ENCODE data around the gene SSBP2.

The SSBP2 gene

GRCh38 chr5:81756016-81756415 is 5.1 kb upstream of the SSBP2 start:
- H3K4me1 ChIP-seq (ENCODE audit: control insufficient read depth, insufficient read depth, low read length, unreplicated experiment), result peaks cover 29% of the 10 kb centered on the region
- no peaks in the 10 kb centered on the region for H3K27me3 ChIP-seq (ENCODE audit: insufficient read depth, low read length)
- H2AFZ ChIP-seq (ENCODE audit: low read length, unreplicated experiment), result peak overlapping the region; percentile 4
- H3K4me3 ChIP-seq (ENCODE audit: low read depth, low read length), result 0 out of 2 replicates have a peak overlapping the region, but pooled peaks have one; percentile 10
- no peaks in the 10 kb centered on the region for H3K36me3 ChIP-seq (ENCODE audit: insufficient read depth, low read length)
- peak overlapping the region; percentile 78 for H3K27ac ChIP-seq (ENCODE audit: low read depth, low read length)
- H3K79me2 ChIP-seq (ENCODE audit: control insufficient read depth, insufficient read depth, low read length, unreplicated experiment), result no peaks in the 10 kb centered on the region

- no peaks in the 10 kb centered on the region for H3K79me2 ChIP-seq (ENCODE audit: control insufficient read depth, insufficient read depth, low read length, unreplicated experiment)
- H3K27ac ChIP-seq (ENCODE audit: low read depth, low read length), result peak overlapping the region; percentile 78
- H2AFZ ChIP-seq (ENCODE audit: low read length, unreplicated experiment), result peak overlapping the region; percentile 54
- peak overlapping the region; percentile 28; the same call in 1 of the 2 replicates for H3K4me3 ChIP-seq (ENCODE audit: low read depth, low read length)
- no peaks in the 10 kb centered on the region for H3K36me3 ChIP-seq (ENCODE audit: insufficient read depth, low read length)
- H3K4me1 ChIP-seq (ENCODE audit: control insufficient read depth, insufficient read depth, low read length, unreplicated experiment), result peaks cover 29% of the 10 kb centered on the region
- H3K27me3 ChIP-seq (ENCODE audit: insufficient read depth, low read length), result no peaks in the 10 kb centered on the region
Measured at GRCh38 chr5:81755320-81755719, 4.4 kb upstream of the SSBP2 start.

- Histone ChIP-seq H3K27ac (ENCODE audit: low read depth, low read length) (peak overlapping the region; percentile 78), H3K4me3 (ENCODE audit: low read depth, low read length) (no peak overlapping the region), H3K27me3 (ENCODE audit: insufficient read depth, low read length) (no peaks in the 10 kb centered on the region), H3K36me3 (ENCODE audit: insufficient read depth, low read length) (no peaks in the 10 kb centered on the region), H3K79me2 (ENCODE audit: control insufficient read depth, insufficient read depth, low read length, unreplicated experiment) (peaks cover 1% of the 10 kb centered on the region), H3K4me1 (ENCODE audit: control insufficient read depth, insufficient read depth, low read length, unreplicated experiment) (peaks cover 29% of the 10 kb centered on the region), H2AFZ (ENCODE audit: low read length, unreplicated experiment) (peak overlapping the region; percentile 34)
Measured at GRCh38 chr5:81754621-81755020, 3.7 kb upstream of the SSBP2 start.

GRCh38 chr5:81753429-81753828 is 2.5 kb upstream of the SSBP2 start:
- Histone ChIP-seq H3K27ac (ENCODE audit: low read depth, low read length) (no peak overlapping the region), H3K4me1 (ENCODE audit: control insufficient read depth, insufficient read depth, low read length, unreplicated experiment) (peaks cover 39% of the 10 kb centered on the region), H3K27me3 (ENCODE audit: insufficient read depth, low read length) (no peaks in the 10 kb centered on the region), H3K79me2 (ENCODE audit: control insufficient read depth, insufficient read depth, low read length, unreplicated experiment) (peaks cover 7% of the 10 kb centered on the region), H3K4me3 (ENCODE audit: low read depth, low read length) (no peak overlapping the region), H3K36me3 (ENCODE audit: insufficient read depth, low read length) (no peaks in the 10 kb centered on the region), H2AFZ (ENCODE audit: low read length, unreplicated experiment) (no peak overlapping the region)

- Histone ChIP-seq H3K79me2 (ENCODE audit: control insufficient read depth, insufficient read depth, low read length, unreplicated experiment) (peaks cover 15% of the 10 kb centered on the region), H3K27ac (ENCODE audit: low read depth, low read length) (no peak overlapping the region), H3K4me3 (ENCODE audit: low read depth, low read length) (no peak overlapping the region), H3K4me1 (ENCODE audit: control insufficient read depth, insufficient read depth, low read length, unreplicated experiment) (peaks cover 39% of the 10 kb centered on the region), H3K27me3 (ENCODE audit: insufficient read depth, low read length) (no peaks in the 10 kb centered on the region), H2AFZ (ENCODE audit: low read length, unreplicated experiment) (no peak overlapping the region), H3K36me3 (ENCODE audit: insufficient read depth, low read length) (no peaks in the 10 kb centered on the region)
Measured at GRCh38 chr5:81752644-81752963, 1.7 kb upstream of the SSBP2 start.

GRCh38 chr5:81751836-81752643 is 1.1 kb upstream of the SSBP2 start:
- peak overlapping the region; percentile 92 for H3K27ac ChIP-seq (ENCODE audit: low read depth, low read length)
- H3K4me3 ChIP-seq (ENCODE audit: low read depth, low read length), result peak overlapping the region; percentile 78
- H3K79me2 ChIP-seq (ENCODE audit: control insufficient read depth, insufficient read depth, low read length, unreplicated experiment), result peaks cover 19% of the 10 kb centered on the region
- peak overlapping the region; percentile 67 for H2AFZ ChIP-seq (ENCODE audit: low read length, unreplicated experiment)
- no peaks in the 10 kb centered on the region for H3K36me3 ChIP-seq (ENCODE audit: insufficient read depth, low read length)
- H3K27me3 ChIP-seq (ENCODE audit: insufficient read depth, low read length), result no peaks in the 10 kb centered on the region
- peaks cover 39% of the 10 kb centered on the region for H3K4me1 ChIP-seq (ENCODE audit: control insufficient read depth, insufficient read depth, low read length, unreplicated experiment)

- peaks cover 21% of the 10 kb centered on the region for H3K79me2 ChIP-seq (ENCODE audit: control insufficient read depth, insufficient read depth, low read length, unreplicated experiment)
- peak overlapping the region; percentile 41; the same call in 1 of the 2 replicates for H3K27ac ChIP-seq (ENCODE audit: low read depth, low read length)
- no peaks in the 10 kb centered on the region for H3K27me3 ChIP-seq (ENCODE audit: insufficient read depth, low read length)
- peak overlapping the region; percentile 83 for H3K4me3 ChIP-seq (ENCODE audit: low read depth, low read length)
- H3K36me3 ChIP-seq (ENCODE audit: insufficient read depth, low read length), result no peaks in the 10 kb centered on the region
- peaks cover 26% of the 10 kb centered on the region for H3K4me1 ChIP-seq (ENCODE audit: control insufficient read depth, insufficient read depth, low read length, unreplicated experiment)
- no peak overlapping the region for H2AFZ ChIP-seq (ENCODE audit: low read length, unreplicated experiment)
Measured at GRCh38 chr5:81750308-81751008, 439 bp downstream of the SSBP2 start.

GRCh38 chr5:81749561-81750307 is 1.2 kb downstream of the SSBP2 start:
- Histone ChIP-seq H3K79me2 (ENCODE audit: control insufficient read depth, insufficient read depth, low read length, unreplicated experiment) (peaks cover 23% of the 10 kb centered on the region), H3K4me3 (ENCODE audit: low read depth, low read length) (peak overlapping the region; percentile 76), H3K36me3 (ENCODE audit: insufficient read depth, low read length) (no peaks in the 10 kb centered on the region), H3K27me3 (ENCODE audit: insufficient read depth, low read length) (no peaks in the 10 kb centered on the region), H2AFZ (ENCODE audit: low read length, unreplicated experiment) (no peak overlapping the region), H3K4me1 (ENCODE audit: control insufficient read depth, insufficient read depth, low read length, unreplicated experiment) (peaks cover 24% of the 10 kb centered on the region), H3K27ac (ENCODE audit: low read depth, low read length) (no peak overlapping the region)

GRCh38 chr5:81749192-81749560 is 1.7 kb downstream of the SSBP2 start:
- Histone ChIP-seq H3K79me2 (ENCODE audit: control insufficient read depth, insufficient read depth, low read length, unreplicated experiment) (peaks cover 23% of the 10 kb centered on the region), H3K27ac (ENCODE audit: low read depth, low read length) (no peak overlapping the region), H2AFZ (ENCODE audit: low read length, unreplicated experiment) (no peak overlapping the region), H3K4me1 (ENCODE audit: control insufficient read depth, insufficient read depth, low read length, unreplicated experiment) (peaks cover 18% of the 10 kb centered on the region), H3K27me3 (ENCODE audit: insufficient read depth, low read length) (no peaks in the 10 kb centered on the region), H3K36me3 (ENCODE audit: insufficient read depth, low read length) (no peaks in the 10 kb centered on the region), H3K4me3 (ENCODE audit: low read depth, low read length) (peak overlapping the region; percentile 76)

- Histone ChIP-seq H2AFZ (ENCODE audit: low read length, unreplicated experiment) (no peak overlapping the region), H3K79me2 (ENCODE audit: control insufficient read depth, insufficient read depth, low read length, unreplicated experiment) (peaks cover 23% of the 10 kb centered on the region), H3K36me3 (ENCODE audit: insufficient read depth, low read length) (no peaks in the 10 kb centered on the region), H3K27ac (ENCODE audit: low read depth, low read length) (no peak overlapping the region), H3K27me3 (ENCODE audit: insufficient read depth, low read length) (no peaks in the 10 kb centered on the region), H3K4me1 (ENCODE audit: control insufficient read depth, insufficient read depth, low read length, unreplicated experiment) (peaks cover 17% of the 10 kb centered on the region), H3K4me3 (ENCODE audit: low read depth, low read length) (peak overlapping the region; percentile 76)
Measured at GRCh38 chr5:81748556-81748955, 2.3 kb downstream of the SSBP2 start.
